GM12878 (cell line): ENCODE data around the gene TOPORS. TPM values are rescaled to one million over a fixed set of nuclear protein-coding genes. Genes with fewer than 3 reads are reported as not detected.

ENCODE experiments used
- ATF7 ChIP-seq: fragments of 450-650 bp; IDR thresholded peaks from 2 replicates; pipeline ENCODE4 v1.6.1; 2016; ENCODE audit warnings: low read depth, mild to moderate bottlenecking
- BHLHE40 ChIP-seq, 2 experiments: fragments of 450-650 bp in 1 of 2; IDR thresholded peaks; 2 replicates each; pipeline ENCODE4 v1.6.1; 2011 to 2017; ENCODE audit warnings: low read depth in 2 of 2, borderline replicate concordance in 1 of 2, improper control_type of control experiment in 1 of 2, low read length in 1 of 2, mild to moderate bottlenecking in 1 of 2
- EED ChIP-seq: sonication (generic); IDR thresholded peaks from 2 replicates; pipeline ENCODE4 v1.6.1; 2016; ENCODE audit warnings: antibody characterized with exemption, low read depth
- EP300 ChIP-seq, 2 experiments: fragments of 150-350 bp in 1 of 2; IDR thresholded peaks; 2 replicates each; pipeline ENCODE4 v1.6.1; 2011 to 2012; ENCODE audit warnings: low read depth in 2 of 2, low read length in 2 of 2, borderline replicate concordance in 1 of 2, improper control_type of control experiment in 1 of 2, inconsistent platforms in 1 of 2; ENCODE audit not compliant: control insufficient read depth in 1 of 2
- ESRRA ChIP-seq: IDR thresholded peaks from 2 replicates; pipeline ENCODE4 v1.6.1; 2012; ENCODE audit warnings: mild to moderate bottlenecking, low read length, improper control_type of control experiment
- HDAC2 ChIP-seq: fragments of 200-600 bp; sonication (generic); IDR thresholded peaks from 2 replicates; pipeline ENCODE4 v1.6.1; 2017
- JUND ChIP-seq: IDR thresholded peaks from 2 replicates; pipeline ENCODE4 v1.6.1; 2012; ENCODE audit warnings: low read depth, mild to moderate bottlenecking, low read length, improper control_type of control experiment, moderate library complexity
- KAT2A ChIP-seq: conservative IDR thresholded peaks from 2 replicates; pipeline ENCODE4 v1.6.1; 2011; ENCODE audit warnings: low read depth, low read length; ENCODE audit not compliant: control insufficient read depth
- KDM1A ChIP-seq: fragments of 200-600 bp; sonication (generic); IDR thresholded peaks from 2 replicates; pipeline ENCODE4 v1.6.1; 2016; ENCODE audit warnings: borderline replicate concordance
- RAD21 ChIP-seq: IDR thresholded peaks from 2 replicates; pipeline ENCODE4 v1.6.1; 2011; ENCODE audit warnings: mild to moderate bottlenecking, low read depth, low read length, moderate library complexity; ENCODE audit not compliant: insufficient read depth
- RFX5 ChIP-seq: IDR thresholded peaks from 2 replicates; pipeline ENCODE4 v1.6.1; 2011; ENCODE audit warnings: low read depth, low read length, improper control_type of control experiment
- SMARCA5 ChIP-seq: fragments of 450-650 bp; IDR thresholded peaks from 2 replicates; pipeline ENCODE4 v1.6.1; 2017; ENCODE audit warnings: mild to moderate bottlenecking
- SREBF2 ChIP-seq: IDR thresholded peaks from 2 replicates; pipeline ENCODE4 v1.6.1; 2012; ENCODE audit warnings: mild to moderate bottlenecking, low read length
- polyA plus RNA-seq, 11 experiments: library from polyadenylated mRNA; depleted of rRNA in 4 of 11; unstranded in 6 of 11; stranded (reverse) in 5 of 11; fragments of >200 nt; fragmentation: Nextera tagmentation in 4 of 11; fragmentation: Illumina TruSeq in 1 of 11; extraction: Ambion mirVana in 4 of 11; extraction: Trizol in 1 of 11; gene quantifications; 1 replicate in 1 of 11; 2 replicates in 10 of 11; pipeline versions ENCODE4 v1.2.1 to v1.2.3, GENCODE V29; 2011 to 2016; ENCODE audit warnings: inconsistent platforms in 2 of 11, missing spikeins in 2 of 11, low read depth in 1 of 11
- total RNA-seq, 4 experiments: library from RNA; depleted of rRNA in 3 of 4; stranded (reverse); fragments of >200 nt in 3 of 4; fragmentation: Illumina TruSeq in 1 of 4; extraction: Trizol in 1 of 4; gene quantifications; 2 replicates each; pipeline versions ENCODE4 v1.2.1 to v1.2.3, GENCODE V29; 2013 to 2021
- TF ChIP-seq, protein P1 (sequence below): fragments of 450-650 bp; IDR thresholded peaks from 2 replicates; pipeline ENCODE4 v1.6.1; 2018; ENCODE audit warnings: borderline replicate concordance, mild to moderate bottlenecking; ENCODE audit not compliant: partially characterized antibody
- TF ChIP-seq, protein P2 (sequence below): IDR thresholded peaks from 2 replicates; pipeline ENCODE4 v1.6.1; 2012; ENCODE audit warnings: low read depth, low read length, improper control_type of control experiment
- TF ChIP-seq, protein P3 (sequence below): fragments of 450-650 bp; IDR thresholded peaks from 2 replicates; pipeline ENCODE4 v1.6.1; 2016; ENCODE audit warnings: mild to moderate bottlenecking
- TF ChIP-seq, protein P4 (sequence below): fragments of 450-650 bp; IDR thresholded peaks from 2 replicates; pipeline ENCODE4 v1.6.1; 2017; ENCODE audit warnings: mild to moderate bottlenecking, moderate library complexity
- TF ChIP-seq, protein P5 (sequence below): fragments of 450-650 bp; conservative IDR thresholded peaks from 2 replicates; pipeline ENCODE4 v1.6.1; 2017; ENCODE audit warnings: mild to moderate bottlenecking, moderate library complexity

TOPORS gene
- total and polyA plus RNA-seq, 10 of the 15 experiments (the other 5 are each of a cell fraction or from before 2014, with no cell fraction given), result 6.0 to 27.8 (median 14.3) TPM

DNA sequence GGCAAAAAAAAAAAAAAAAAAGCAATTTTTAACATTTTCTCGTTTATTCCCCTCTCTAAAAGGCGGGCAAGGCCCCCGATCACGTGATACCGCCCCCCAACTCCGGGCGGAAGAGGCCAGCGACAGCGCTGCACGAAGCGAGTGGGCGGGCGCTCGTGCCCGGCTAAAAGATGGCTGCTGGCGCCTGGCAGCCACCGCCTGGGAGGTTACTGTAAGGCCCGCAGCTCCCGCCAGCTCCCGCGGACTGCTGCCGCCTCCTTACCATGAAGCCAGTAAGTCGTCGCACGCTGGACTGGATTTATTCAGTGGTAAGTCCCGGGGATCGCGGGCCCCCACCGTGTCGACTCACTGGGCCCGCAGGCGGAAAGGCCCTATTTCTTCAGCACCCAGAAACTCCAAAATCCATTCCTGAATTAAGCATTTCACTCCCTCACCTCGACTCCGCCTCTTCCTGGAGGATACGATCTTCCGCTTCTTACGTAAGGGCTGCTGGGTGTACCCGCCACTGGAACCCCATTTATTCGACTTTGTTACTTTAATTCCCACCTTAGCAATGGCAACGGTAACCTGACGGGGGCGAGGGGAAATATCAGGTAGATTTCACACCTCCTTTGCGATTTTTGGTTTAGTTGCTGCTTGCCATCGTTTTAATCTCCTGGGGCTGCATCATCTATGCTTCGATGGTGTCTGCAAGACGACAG, at the start of gene TOPORS, which contains the start of gene SMIM27 (continued):
- TF ChIP-seq, protein P1, sequence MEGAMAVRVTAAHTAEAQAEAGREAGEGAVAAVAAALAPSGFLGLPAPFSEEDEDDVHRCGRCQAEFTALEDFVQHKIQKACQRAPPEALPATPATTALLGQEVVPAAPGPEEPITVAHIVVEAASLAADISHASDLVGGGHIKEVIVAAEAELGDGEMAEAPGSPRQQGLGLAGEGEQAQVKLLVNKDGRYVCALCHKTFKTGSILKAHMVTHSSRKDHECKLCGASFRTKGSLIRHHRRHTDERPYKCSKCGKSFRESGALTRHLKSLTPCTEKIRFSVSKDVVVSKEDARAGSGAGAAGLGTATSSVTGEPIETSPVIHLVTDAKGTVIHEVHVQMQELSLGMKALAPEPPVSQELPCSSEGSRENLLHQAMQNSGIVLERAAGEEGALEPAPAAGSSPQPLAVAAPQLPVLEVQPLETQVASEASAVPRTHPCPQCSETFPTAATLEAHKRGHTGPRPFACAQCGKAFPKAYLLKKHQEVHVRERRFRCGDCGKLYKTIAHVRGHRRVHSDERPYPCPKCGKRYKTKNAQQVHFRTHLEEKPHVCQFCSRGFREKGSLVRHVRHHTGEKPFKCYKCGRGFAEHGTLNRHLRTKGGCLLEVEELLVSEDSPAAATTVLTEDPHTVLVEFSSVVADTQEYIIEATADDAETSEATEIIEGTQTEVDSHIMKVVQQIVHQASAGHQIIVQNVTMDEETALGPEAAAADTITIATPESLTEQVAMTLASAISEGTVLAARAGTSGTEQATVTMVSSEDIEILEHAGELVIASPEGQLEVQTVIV, result peak; percentile 25
- no peak for TF ChIP-seq ESRRA
- TF ChIP-seq KAT2A, result no peak
- TF ChIP-seq SMARCA5, result peak; percentile 76
- TF ChIP-seq, protein P2, sequence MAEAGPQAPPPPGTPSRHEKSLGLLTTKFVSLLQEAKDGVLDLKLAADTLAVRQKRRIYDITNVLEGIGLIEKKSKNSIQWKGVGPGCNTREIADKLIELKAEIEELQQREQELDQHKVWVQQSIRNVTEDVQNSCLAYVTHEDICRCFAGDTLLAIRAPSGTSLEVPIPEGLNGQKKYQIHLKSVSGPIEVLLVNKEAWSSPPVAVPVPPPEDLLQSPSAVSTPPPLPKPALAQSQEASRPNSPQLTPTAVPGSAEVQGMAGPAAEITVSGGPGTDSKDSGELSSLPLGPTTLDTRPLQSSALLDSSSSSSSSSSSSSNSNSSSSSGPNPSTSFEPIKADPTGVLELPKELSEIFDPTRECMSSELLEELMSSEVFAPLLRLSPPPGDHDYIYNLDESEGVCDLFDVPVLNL, result no peak
- TF ChIP-seq, protein P3, sequence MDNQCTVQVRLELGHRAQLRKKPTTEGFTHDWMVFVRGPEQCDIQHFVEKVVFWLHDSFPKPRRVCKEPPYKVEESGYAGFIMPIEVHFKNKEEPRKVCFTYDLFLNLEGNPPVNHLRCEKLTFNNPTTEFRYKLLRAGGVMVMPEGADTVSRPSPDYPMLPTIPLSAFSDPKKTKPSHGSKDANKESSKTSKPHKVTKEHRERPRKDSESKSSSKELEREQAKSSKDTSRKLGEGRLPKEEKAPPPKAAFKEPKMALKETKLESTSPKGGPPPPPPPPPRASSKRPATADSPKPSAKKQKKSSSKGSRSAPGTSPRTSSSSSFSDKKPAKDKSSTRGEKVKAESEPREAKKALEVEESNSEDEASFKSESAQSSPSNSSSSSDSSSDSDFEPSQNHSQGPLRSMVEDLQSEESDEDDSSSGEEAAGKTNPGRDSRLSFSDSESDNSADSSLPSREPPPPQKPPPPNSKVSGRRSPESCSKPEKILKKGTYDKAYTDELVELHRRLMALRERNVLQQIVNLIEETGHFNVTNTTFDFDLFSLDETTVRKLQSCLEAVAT, result peak; percentile 83
- no peak for TF ChIP-seq JUND
- no peak for TF ChIP-seq RAD21
- no peak for TF ChIP-seq RFX5
- TF ChIP-seq HDAC2, result no peak
- peak; percentile 82 to 91 for TF ChIP-seq BHLHE40 (IDR thresholded peaks at IDR 0.05; ENCODE audit: borderline replicate concordance in 1 of 2, low read depth in 2 of 2, low read length in 1 of 2)
- TF ChIP-seq KDM1A, result no peak
- TF ChIP-seq, protein P4, sequence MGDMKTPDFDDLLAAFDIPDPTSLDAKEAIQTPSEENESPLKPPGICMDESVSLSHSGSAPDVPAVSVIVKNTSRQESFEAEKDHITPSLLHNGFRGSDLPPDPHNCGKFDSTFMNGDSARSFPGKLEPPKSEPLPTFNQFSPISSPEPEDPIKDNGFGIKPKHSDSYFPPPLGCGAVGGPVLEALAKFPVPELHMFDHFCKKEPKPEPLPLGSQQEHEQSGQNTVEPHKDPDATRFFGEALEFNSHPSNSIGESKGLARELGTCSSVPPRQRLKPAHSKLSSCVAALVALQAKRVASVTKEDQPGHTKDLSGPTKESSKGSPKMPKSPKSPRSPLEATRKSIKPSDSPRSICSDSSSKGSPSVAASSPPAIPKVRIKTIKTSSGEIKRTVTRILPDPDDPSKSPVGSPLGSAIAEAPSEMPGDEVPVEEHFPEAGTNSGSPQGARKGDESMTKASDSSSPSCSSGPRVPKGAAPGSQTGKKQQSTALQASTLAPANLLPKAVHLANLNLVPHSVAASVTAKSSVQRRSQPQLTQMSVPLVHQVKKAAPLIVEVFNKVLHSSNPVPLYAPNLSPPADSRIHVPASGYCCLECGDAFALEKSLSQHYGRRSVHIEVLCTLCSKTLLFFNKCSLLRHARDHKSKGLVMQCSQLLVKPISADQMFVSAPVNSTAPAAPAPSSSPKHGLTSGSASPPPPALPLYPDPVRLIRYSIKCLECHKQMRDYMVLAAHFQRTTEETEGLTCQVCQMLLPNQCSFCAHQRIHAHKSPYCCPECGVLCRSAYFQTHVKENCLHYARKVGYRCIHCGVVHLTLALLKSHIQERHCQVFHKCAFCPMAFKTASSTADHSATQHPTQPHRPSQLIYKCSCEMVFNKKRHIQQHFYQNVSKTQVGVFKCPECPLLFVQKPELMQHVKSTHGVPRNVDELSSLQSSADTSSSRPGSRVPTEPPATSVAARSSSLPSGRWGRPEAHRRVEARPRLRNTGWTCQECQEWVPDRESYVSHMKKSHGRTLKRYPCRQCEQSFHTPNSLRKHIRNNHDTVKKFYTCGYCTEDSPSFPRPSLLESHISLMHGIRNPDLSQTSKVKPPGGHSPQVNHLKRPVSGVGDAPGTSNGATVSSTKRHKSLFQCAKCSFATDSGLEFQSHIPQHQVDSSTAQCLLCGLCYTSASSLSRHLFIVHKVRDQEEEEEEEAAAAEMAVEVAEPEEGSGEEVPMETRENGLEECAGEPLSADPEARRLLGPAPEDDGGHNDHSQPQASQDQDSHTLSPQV, result no peak
- peak; percentile 37; the same call in 1 of the 2 replicates for TF ChIP-seq ATF7
- TF ChIP-seq SREBF2, result no peak
- TF ChIP-seq, protein P5, sequence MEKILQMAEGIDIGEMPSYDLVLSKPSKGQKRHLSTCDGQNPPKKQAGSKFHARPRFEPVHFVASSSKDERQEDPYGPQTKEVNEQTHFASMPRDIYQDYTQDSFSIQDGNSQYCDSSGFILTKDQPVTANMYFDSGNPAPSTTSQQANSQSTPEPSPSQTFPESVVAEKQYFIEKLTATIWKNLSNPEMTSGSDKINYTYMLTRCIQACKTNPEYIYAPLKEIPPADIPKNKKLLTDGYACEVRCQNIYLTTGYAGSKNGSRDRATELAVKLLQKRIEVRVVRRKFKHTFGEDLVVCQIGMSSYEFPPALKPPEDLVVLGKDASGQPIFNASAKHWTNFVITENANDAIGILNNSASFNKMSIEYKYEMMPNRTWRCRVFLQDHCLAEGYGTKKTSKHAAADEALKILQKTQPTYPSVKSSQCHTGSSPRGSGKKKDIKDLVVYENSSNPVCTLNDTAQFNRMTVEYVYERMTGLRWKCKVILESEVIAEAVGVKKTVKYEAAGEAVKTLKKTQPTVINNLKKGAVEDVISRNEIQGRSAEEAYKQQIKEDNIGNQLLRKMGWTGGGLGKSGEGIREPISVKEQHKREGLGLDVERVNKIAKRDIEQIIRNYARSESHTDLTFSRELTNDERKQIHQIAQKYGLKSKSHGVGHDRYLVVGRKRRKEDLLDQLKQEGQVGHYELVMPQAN, result peak; percentile 65; the same call in 1 of the 2 replicates
- TF ChIP-seq EP300 (IDR thresholded peaks at IDR 0.05; ENCODE audit: borderline replicate concordance in 1 of 2, control insufficient read depth in 1 of 2, low read depth in 2 of 2, low read length in 2 of 2), result no peak
- TF ChIP-seq EED, result peak; percentile 65; the same call in 1 of the 2 replicates
